ENCODE results near the gene NSMCE1.

Gene NSMCE1

DNA sequence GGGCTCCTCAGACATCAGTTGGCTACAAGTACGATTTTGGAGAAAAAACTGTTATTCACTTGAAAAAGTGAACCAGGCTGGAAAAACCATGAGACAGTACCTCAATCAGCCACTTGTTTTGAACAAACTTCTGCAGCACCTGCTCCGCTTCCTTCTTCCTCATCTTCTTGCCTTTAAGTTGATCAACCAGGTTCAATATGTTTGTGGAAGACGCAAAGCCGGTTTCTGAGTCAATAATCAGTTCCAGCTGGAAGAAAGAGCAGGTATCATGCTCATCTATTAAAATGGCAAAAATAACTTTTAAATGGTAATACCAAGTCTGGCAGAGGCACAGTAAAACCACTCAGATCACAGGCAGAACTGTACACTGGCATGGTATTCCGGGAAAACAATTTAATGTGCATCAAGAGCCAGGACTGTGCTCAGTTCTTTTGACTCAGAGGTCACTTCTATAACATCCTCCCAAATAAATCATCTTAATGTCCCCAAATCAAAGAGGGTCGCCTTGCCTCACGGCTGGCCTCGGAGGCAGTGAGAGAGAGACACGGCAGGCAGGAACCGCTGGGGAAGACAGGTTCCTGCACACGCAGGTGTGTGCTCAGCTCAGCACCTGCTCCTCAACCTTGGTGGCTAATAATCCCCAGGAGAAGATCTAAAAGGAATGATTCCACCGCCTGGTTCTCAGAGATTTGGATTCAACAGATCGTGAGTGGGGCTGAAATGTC is 35.5 kb downstream of the NSMCE1 start:
- in situ Hi-C loops (cut with HindIII; ENCODE audit: low sequenced_read_pairs), result no loop called here

DNA sequence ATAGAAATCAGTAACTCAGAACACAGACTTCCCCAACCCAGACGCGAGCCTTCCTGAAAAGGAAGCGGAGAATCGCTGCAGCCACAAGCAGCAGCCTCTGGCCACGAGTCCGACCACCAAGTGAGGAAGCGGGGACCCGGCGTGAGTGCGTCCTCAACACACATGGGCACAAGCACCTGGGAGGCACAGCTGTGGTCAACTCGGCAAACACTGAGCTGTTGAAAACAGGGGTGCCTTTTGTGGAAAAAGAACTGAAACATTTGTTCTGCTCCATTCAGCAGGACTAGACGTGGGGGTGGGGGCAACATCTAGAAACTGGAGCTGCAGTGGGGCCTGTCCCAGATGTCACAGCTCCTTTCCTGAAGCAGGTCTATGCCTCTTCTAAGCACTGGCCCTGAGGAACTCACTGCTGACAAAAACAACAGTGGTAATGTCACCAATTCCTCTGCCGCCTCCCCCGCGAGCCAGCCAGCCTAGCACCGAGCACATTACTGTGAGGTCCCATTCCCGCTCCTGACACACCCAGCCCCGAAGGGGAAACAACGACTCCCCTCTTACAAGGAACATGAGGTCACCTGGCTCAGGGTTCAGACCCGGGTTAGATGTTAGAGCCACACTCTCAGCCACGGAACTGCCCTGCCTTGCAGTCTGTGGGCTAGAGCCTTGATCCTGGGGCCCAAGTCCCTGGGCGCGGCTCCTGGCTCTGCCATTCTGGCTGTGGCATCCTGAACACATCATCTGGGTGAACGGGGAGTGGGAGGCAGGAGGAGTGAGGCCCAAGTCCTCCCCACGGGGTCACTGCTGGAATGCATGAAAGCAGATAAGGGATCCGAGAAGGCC is 36.3 kb downstream of the NSMCE1 start:
- in situ Hi-C loops (cut with HindIII; ENCODE audit: low sequenced_read_pairs), result no loop called here

DNA sequence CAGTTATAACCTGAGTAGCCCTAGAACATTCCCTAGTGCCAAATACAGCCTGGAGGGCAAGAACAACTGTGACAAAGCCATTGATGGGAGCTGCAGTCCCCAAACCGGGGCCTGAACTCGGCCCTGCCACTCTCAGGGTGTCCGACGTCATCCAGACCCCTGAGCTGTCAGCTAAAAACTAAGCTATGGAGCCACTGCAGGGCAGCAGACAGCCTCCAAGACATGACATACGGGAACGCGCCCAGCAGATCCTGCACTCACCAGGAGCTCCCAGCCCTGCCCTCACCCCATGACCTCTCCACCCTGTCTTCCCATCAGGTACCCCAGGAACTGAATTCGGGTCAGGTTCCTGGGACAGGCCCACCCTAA is 36.9 kb downstream of the NSMCE1 start:
- in situ Hi-C loops (cut with HindIII; ENCODE audit: low sequenced_read_pairs), result no loop called here

DNA sequence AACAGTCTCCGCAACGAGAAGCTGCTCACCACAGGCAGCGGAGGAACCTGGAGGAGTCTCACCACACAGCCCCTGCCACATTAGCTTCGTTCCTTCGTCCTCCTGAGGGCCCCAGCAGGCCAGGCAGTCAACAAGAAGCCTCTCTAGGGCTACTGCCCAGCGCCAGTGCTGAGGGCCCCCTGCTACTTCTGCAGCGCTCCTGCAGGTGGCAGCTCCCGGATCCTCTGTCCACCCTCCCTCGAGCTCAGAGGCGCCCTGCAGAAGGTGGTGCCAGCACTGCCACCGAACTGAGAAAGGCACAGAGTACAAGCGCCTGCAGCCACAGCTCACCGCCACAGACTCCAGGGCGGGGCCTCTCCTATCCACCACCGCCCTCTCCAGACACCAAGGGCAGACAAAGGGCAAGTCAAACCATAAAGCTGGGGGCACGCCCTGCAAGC is 38.0 kb downstream of the NSMCE1 start:
- in situ Hi-C loops (cut with HindIII; ENCODE audit: low sequenced_read_pairs), result no loop called here

DNA sequence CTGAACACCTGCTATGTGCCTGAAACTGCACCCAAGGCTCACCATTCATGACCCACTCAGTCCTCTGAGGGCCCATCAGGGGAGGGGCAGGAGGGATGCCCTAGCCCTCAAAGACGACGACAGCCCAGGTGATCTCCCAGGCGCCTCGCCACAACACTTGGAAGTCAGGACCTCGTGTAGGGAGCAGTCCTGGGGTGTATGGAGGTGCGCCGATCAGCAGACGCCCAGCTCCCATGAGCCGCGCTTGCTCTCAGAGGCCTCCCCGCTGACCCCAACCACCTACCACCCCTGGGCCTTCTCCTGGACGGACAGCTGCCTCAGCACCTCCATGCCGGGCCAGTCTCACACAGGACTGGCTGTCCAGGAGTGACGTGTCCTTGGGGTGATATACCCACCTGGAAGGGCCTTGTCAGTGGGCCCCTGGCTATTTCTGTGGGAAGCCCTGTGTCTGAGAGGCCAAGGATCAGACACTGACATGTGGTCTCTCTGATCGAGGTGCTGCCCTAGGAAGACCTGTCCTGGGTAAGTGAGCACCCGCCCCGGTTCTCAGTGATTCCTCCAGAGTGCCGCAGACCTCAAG is 38.6 kb downstream of the NSMCE1 start:
- in situ Hi-C loops (cut with HindIII; ENCODE audit: low sequenced_read_pairs), result no loop called here

DNA sequence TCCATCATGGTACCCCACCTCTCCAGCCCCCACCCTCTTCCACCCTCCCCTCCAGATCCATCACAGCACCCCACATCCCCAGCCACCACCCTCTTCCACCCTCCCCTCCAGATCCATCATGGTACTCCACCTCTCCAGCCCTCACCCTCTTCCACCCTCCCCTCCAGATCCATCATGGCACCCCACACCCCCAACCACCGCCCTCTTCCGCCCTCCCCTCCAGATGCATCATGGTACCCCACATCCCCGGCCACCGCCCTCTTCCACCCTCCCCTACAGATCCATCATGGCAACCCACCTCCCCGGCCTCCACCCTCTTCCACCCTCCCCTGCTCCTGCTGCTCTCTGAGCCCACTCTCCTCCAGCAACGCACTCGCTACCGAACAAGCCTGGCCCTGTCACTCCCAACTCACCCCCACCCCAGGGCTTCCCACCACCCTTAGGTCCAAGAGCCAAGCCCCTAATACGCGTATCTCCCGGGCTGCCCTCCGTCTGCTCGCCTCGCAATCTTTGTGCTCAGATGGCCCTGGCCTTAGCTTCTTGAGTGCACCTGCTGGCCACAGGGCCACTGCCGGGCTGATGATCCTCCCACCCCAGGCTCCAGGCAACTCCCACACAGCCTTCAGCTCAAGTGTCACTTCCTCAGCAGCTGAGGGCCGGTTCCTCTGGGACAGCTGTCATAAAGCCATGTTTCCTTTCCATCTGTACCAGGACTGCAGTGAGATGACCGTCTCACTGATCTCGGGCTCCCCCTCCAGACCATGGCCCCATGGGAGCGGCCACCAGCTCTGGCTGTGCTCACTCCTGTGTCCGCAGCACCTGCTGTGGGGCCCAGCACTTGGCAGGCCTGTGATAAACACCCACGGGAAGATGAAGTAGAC is 39.7 kb downstream of the NSMCE1 start:
- in situ Hi-C loops (cut with HindIII; ENCODE audit: low sequenced_read_pairs), result no loop called here

DNA sequence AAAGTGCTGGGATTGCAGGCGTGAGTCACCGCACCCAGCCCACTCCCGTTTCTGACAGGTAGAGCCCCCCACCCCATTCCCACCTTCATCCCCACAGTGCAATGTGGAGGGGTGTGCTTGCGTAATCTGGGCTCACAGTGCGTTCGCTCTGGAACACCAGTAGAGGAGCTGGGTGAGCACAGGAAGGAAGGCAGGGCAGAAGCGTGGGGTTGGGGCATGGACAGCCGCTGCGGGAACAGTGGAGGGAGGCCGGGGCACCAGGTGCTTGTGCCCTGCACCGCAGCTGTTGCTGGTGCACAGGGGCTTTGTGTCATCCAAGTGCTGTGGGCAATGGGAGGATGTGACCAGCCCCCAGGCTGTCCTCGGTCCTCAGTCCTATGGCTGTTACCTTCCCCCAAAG is 40.5 kb downstream of the NSMCE1 start:
- in situ Hi-C loops (cut with HindIII; ENCODE audit: low sequenced_read_pairs), result no loop called here

DNA sequence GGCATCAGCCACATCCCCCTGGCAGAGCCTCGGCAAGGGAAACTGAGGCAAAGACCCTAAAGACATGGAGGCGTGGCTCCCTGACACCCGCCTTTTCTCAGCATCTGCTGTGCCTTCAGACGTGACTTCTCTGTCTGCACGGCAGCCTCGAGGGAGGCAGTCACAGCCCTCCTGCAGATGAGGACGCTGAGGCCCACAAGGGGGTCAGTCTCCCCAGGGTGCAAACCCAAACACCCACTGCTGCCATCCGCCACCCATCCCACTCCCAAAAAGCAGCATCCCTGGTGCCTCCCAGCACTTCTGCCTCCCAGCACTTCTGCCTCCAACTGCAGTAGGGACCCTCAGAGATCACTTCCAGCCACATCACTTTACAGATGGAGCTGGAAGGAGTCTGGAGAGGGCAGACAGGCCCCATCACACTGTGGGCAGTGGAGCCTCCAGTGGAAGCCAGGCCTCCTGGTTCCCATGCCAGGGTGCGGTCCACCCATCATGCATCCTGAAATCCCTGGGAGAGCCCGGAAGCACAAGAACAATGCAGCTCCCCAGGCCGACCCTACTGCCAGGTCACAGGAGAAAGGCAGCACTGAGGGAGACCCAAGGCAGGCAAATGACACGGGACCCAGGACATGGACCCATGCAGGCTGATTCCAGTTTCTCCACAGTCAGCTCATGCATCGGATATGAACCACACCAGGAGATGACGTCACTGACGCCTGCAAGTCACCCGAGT is 41.4 kb downstream of the NSMCE1 start:
- in situ Hi-C loops (cut with HindIII; ENCODE audit: low sequenced_read_pairs), result no loop called here

DNA sequence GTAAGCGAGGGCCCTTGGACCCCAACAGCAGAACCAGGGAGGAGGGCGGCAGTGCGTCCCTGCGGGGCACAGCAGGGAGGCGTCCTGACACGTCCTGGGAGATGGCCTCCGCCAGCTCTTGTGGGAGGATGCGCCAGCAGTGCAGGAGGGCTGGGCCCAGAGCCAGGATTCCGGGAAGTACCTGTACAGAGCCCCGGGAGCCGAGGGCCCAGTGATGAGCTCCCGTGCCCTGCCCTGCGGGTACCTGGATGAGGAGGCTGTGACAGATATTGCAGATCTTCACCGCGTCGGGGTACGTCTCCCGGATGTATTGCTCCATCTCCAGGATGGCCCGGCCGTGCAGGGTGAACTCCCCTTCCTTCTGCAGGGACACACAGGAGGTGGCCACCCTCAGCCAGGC is 42.1 kb downstream of the NSMCE1 start:
- in situ Hi-C loops (cut with HindIII; ENCODE audit: low sequenced_read_pairs), result no loop called here

DNA sequence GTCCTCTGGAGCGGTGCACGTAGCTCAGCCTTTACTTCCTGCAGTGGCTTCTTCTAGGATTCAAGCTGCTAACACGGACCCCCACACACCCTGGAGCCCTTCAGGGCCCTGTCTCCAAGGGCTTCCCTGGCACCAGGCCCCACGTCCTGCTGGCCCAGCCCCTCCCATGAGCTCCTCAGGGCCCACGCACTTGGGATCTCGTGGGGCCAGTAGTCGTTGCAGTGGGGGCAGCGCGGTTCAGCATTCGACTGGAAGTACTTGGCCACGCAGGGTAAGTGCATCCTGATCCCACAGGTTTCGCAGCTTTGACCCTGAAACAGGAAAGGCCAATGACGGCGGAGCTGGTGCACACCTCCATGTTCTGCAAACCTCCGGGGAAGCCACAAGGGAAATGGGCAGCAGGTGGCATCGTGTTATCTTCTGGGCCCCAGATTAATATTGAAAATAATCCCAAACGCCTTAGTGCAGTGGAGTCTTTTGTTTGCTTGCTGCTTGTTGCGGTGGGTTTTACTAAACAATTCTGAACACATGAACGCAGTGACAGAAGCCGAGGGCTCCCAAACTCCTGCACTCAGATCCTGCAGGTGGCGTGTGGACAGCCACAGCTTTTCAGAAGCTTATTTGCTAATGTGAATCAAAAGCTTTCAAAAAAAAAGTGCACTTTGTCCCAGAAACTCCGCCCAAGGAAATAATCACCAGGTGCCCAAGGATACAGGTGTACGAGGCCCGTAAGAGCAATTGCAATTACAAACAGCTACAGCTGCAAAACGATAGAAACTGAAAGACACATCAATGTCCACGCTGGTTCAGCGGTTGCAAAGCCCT is 42.8 kb downstream of the NSMCE1 start:
- in situ Hi-C loops (cut with HindIII; ENCODE audit: low sequenced_read_pairs), result no loop called here

DNA sequence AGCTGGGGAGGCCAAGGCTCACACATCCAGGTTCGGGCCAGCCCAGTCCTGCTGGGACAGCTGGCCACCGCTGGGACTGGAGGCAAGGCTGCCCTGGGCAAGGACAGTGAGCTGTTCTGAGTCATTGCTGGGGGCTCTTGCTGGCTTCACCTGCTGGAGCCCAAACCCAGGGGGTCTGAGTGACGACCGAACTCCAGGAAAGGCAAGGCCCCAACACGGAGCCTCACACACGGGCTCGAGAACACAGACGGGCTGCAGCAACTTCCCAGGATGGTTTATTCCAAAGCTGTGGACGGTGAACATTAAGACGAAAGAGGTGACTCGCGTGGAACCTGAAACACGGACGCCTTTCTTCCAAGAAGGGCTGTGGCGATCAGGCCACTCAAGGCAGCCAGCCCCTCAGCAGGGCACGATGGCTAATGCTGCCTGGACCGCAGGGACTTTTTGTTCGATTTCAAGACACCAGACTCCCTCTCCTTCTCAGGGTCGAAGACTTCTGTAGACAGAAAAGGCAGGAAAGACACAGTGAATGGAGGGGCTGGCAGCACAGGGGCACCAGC is 43.8 kb downstream of the NSMCE1 start:
- in situ Hi-C loops (cut with HindIII; ENCODE audit: low sequenced_read_pairs), result no loop called here

DNA sequence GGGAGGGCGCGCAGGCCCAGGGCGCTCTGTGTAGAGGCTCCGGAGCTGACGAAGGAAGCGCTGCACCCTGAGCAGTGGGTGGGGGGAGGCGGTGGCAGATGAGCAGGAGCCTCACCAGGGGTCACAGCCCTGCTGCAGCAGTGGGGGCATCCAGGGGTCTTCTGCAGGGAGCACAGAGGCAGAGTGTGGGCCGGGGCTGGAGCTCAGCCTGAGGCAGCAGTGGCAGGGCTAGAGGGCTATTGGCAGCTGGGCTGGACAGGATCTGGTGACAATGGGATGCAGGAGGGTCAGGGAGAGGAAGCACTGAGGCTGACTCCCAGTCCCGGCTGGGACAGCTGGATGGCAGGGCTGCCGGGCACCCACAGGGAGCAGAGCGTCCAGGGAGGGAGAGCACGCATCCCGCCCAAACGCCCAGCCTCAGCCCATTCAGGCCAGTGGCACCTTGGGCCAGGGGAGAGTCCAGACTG is 44.3 kb downstream of the NSMCE1 start:
- in situ Hi-C loops (cut with HindIII; ENCODE audit: low sequenced_read_pairs), result no loop called here

DNA sequence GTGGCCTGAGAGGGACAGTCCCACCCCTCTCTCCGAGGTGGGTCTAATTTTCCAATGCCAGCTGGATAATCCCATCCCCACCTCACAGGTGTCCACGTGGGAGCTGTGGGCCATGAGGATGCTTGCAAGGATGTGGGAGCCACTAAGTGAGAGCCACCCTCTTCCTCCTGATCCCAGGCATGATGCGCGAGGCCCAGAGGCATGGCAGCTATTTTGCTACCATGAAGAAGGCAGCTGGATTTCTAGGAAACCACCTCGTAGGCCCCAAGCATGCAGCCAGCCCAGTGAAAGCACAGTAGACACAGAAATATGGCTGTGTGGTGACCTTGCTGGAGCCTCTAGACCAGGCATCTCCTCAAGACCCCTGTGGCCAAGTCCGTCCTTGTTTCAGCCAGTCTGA is 44.9 kb downstream of the NSMCE1 start:
- in situ Hi-C loops (cut with HindIII; ENCODE audit: low sequenced_read_pairs), result no loop called here

DNA sequence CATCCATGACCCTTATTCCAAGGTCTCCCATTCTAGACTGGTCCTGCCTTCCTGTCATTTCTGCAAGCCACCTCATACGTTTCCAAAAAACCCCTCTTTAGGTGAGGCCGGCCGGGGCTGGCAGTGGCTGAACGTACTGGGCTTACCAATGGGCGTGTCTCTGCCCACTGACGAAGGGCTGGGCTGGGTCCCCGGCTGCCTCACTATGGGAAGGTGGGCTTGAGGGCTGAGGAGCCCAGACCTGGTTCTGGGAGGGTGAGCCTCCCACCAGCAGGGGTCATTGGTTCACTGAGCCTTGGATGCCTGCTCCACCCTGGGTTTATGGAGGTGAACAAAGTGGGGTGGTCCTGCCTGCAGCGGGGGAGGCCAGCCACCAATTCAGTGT is 45.4 kb downstream of the NSMCE1 start:
- in situ Hi-C loops (cut with HindIII; ENCODE audit: low sequenced_read_pairs), result no loop called here

DNA sequence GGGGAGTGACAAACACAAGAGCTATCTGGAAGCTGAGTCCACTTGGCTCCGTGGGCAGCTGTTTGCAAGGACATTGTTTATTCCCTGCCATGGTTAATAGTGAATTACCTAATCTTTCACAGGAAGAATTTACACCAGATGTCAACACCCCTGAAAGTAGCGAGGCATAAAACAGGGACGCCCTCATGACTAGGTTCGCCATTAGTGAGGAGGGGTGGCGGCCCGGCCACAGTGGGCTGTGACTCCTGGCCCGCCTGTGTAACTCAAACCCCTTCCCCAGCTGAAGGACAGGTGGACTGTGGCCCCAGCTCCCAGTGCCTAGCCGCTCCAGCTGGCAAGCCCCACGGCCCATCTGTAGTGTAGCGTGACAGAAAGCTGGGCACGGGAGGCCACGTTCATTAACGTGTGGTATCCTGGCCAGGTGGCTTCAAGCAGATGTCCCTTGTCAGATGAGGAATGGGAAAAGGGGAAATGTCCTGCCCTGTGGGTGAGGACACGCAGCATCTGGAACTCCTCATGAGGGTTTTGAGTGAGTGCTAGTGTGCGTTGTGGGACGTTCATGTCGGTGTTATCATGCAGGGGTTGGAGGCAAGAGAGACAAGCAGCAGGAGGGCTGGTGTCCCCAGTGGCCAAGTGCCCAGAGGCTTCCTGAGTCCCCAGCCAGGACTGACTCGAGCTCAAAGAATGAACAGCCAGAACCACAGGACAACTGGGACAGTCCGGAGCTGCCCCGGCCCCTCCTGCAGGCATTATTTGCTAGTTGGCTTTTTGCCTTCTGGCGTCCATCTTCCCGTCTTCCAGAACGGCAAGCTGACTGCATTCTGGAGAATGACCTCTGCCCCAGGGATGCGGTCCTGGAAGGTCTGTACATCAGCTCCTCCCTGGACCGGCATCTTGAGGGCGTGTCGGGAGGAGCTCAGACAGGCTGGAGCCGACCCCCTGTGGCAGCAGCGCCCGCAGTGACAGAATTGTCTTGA is 46.0 kb downstream of the NSMCE1 start:
- in situ Hi-C loops (cut with HindIII; ENCODE audit: low sequenced_read_pairs), result no loop called here

DNA sequence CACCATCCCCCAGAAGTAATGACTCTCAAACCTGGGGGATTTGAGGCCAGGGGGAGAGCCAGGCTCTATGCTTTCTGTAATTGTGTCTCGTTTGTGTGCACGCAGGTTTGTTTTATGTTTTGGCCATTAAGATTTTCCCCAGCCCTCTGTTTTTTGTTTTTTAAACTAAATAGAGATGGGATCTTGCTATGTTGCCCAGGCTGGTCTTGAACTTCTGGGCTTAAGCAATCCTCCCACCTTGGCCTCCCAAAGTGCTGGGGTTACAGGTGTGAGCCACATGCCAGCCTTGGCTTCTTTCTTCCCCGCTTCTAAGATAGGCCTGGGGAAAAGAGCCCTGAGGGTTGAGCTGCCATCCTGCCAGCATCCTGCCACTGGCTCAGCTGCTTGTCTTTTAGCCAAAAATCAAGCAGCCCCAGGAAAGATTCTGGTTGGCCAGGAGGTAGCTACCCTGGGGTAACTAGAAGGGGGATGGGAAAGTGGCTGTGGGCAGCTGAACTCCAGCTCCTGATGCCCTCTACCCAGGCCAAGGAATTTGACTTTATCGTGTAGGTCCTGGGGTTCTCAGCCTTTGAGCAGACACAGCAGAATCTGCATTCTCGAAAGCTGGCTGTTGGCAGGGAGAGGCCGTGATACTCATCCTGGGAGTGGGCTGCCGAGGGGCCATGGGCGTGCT is 46.9 kb downstream of the NSMCE1 start:
- in situ Hi-C loops (cut with HindIII; ENCODE audit: low sequenced_read_pairs), result no loop called here

DNA sequence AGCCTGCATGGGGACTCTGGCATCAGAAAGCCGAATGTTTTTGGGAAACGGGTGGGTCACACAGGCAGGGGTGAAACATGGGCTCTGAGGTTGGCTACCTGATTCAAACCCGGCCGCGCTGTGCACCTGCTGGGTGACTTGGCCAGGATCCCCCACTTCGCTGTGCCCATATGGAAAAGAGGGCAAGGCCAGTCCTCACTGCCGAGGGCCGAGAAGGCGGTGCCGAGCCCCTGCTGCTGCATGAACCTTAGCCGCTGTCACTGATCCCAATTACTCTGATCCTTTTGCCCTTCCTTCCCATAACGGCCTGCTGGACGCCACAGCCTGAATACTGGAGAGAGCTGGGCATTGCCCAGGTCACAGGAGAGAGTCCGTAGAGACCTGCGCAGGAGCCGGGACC is 47.6 kb downstream of the NSMCE1 start:
- in situ Hi-C loops (cut with HindIII; ENCODE audit: low sequenced_read_pairs), result no loop called here
